Loucy (cell line): ENCODE results near the gene PLD5.
"Not testable (repeated sequence)": the region's sequence is repeated elsewhere in the genome, so short reads cannot be mapped to it uniquely, and the experiment has no call there.

Experiments used
- H2AFZ ChIP-seq: fragments of 200-600 bp; sonication (generic); 2 replicates; pipeline ENCODE4 v1.6.0; 2016; ENCODE audit warnings: antibody characterized with exemption, mild to moderate bottlenecking, low read length, moderate library complexity
- H3F3A ChIP-seq: fragments of 200-600 bp; 2 replicates; pipeline ENCODE4 v1.6.0; 2016; ENCODE audit warnings: antibody characterized with exemption, low read depth, mild to moderate bottlenecking
- H3K27me3 ChIP-seq: fragments of 200-600 bp; sonication (generic); 2 replicates; pipeline ENCODE4 v1.6.1; 2014; ENCODE audit warnings: low read length, mild to moderate bottlenecking; ENCODE audit not compliant: insufficient read depth, poor library complexity, severe bottlenecking
- H3K36me3 ChIP-seq: fragments of 200-600 bp; sonication (generic); 2 replicates; pipeline ENCODE4 v1.6.1; 2016; ENCODE audit warnings: low read length; ENCODE audit not compliant: insufficient read depth
- H3K4me1 ChIP-seq: fragments of 200-600 bp; sonication (generic); 2 replicates; pipeline ENCODE4 v1.5.1; 2014; ENCODE audit warnings: low read length, mild to moderate bottlenecking; ENCODE audit not compliant: insufficient read depth, poor library complexity, severe bottlenecking
- H3K4me2 ChIP-seq: fragments of 200-600 bp; sonication (generic); 2 replicates; pipeline ENCODE4 v1.6.0; 2014; ENCODE audit warnings: antibody characterized with exemption, low read length, low read depth, mild to moderate bottlenecking; ENCODE audit not compliant: poor library complexity, severe bottlenecking
- H3K4me3 ChIP-seq: fragments of 200-600 bp; sonication (generic); 2 replicates; pipeline ENCODE4 v1.5.1; 2014; ENCODE audit warnings: low read length, mild to moderate bottlenecking, mixed read lengths; ENCODE audit not compliant: poor library complexity, severe bottlenecking
- H3K79me2 ChIP-seq: fragments of 200-600 bp; sonication (generic); 2 replicates; pipeline ENCODE4 v1.6.1; 2014; ENCODE audit warnings: low read length; ENCODE audit not compliant: insufficient read depth
- H3K9ac ChIP-seq: fragments of 200-600 bp; sonication (generic); 2 replicates; pipeline ENCODE4 v1.6.0; 2014; ENCODE audit warnings: mild to moderate bottlenecking, low read depth, low read length, moderate library complexity; ENCODE audit not compliant: poor library complexity, severe bottlenecking
- H3K9me2 ChIP-seq: fragments of 200-600 bp; sonication (generic); replicated peaks from 2 replicates; pipeline ENCODE4 v1.6.1; 2016; ENCODE audit warnings: low read depth, low read length, mixed read lengths
- H3K9me3 ChIP-seq: fragments of 200-600 bp; sonication (generic); 2 replicates; pipeline ENCODE4 v1.6.1; 2014; ENCODE audit warnings: mild to moderate bottlenecking, antibody characterized with exemption, low read length, low read depth; ENCODE audit not compliant: insufficient read depth
- H4K20me1 ChIP-seq: fragments of 200-600 bp; sonication (generic); 2 replicates; pipeline ENCODE4 v1.6.0; 2014; ENCODE audit warnings: antibody characterized with exemption, low read length, mild to moderate bottlenecking; ENCODE audit not compliant: insufficient read depth, poor library complexity, severe bottlenecking
- EZH2phosphoT487 ChIP-seq: fragments of 200-600 bp; IDR thresholded peaks from 2 replicates; pipeline ENCODE4 v1.6.1; 2018; ENCODE audit warnings: antibody characterized with exemption, mild to moderate bottlenecking, moderate library complexity, borderline replicate concordance
- TF ChIP-seq, protein P1 (sequence below): fragments of 200-600 bp; sonication (generic); conservative IDR thresholded peaks from 2 replicates; pipeline ENCODE4 v1.5.1; 2014; ENCODE audit warnings: mild to moderate bottlenecking, antibody characterized with exemption, low read length

The PLD5 gene

GRCh38 chr1:242185731-242186130, 338.8 kb downstream of the PLD5 start:
- H4K20me1 ChIP-seq, result no peaks in the 10 kb centered on the region
- no peak for TF ChIP-seq EZH2phosphoT487

DNA sequence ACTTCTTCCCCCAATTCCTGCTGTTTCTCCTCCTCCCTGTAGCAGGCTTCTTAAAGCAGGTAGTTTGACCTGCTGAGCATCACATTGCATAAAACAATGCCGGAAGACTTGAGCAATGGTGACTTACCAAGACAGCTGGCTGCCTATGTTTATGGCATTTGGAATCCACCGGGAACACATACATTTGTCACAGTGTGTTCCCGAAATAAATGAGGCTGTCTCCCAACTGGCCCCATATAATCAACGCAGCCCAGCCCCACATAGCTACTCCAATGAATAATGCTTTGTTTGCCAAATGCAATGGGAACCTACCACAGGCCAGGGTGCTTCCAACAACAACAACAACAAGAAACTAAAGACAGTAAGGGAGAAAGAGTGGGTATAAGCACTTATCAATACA, 339.5 kb downstream of the PLD5 start:
- H3F3A ChIP-seq, result no peaks in the 10 kb centered on the region
- no peaks in the 10 kb centered on the region for H3K4me1 ChIP-seq
- H3K27me3 ChIP-seq, result no peaks in the 10 kb centered on the region
- H3K4me3 ChIP-seq, result no peak overlapping the region
- no peak overlapping the region for H3K9ac ChIP-seq
- no peak overlapping the region for H3K4me2 ChIP-seq
- no peaks in the 10 kb centered on the region for H3K79me2 ChIP-seq
- H3K9me3 ChIP-seq, result no peaks in the 10 kb centered on the region
- no peaks in the 10 kb centered on the region for H4K20me1 ChIP-seq
- TF ChIP-seq EZH2phosphoT487, result no peak
- TF ChIP-seq, protein P1, sequence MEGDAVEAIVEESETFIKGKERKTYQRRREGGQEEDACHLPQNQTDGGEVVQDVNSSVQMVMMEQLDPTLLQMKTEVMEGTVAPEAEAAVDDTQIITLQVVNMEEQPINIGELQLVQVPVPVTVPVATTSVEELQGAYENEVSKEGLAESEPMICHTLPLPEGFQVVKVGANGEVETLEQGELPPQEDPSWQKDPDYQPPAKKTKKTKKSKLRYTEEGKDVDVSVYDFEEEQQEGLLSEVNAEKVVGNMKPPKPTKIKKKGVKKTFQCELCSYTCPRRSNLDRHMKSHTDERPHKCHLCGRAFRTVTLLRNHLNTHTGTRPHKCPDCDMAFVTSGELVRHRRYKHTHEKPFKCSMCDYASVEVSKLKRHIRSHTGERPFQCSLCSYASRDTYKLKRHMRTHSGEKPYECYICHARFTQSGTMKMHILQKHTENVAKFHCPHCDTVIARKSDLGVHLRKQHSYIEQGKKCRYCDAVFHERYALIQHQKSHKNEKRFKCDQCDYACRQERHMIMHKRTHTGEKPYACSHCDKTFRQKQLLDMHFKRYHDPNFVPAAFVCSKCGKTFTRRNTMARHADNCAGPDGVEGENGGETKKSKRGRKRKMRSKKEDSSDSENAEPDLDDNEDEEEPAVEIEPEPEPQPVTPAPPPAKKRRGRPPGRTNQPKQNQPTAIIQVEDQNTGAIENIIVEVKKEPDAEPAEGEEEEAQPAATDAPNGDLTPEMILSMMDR, result no peak
- H3K9me2 ChIP-seq, result no peaks in the 10 kb centered on the region
- no peak overlapping the region for H2AFZ ChIP-seq
- H3K36me3 ChIP-seq, result no peaks in the 10 kb centered on the region

More at GRCh38 chr1:242185731-242186130, 338.8 kb downstream of the PLD5 start:
- no peaks in the 10 kb centered on the region for H3K36me3 ChIP-seq
- no peak overlapping the region for H3K4me2 ChIP-seq
- no peaks in the 10 kb centered on the region for H3K9me3 ChIP-seq
- no peak overlapping the region for H3K4me3 ChIP-seq
- H3K4me1 ChIP-seq, result no peaks in the 10 kb centered on the region
- H3K9ac ChIP-seq, result no peak overlapping the region
- H3K79me2 ChIP-seq, result no peaks in the 10 kb centered on the region
- no peak overlapping the region for H2AFZ ChIP-seq
- H3K9me2 ChIP-seq, result no peaks in the 10 kb centered on the region
- no peaks in the 10 kb centered on the region for H3K27me3 ChIP-seq
- no peaks in the 10 kb centered on the region for H3F3A ChIP-seq

GRCh38 chr1:242179767-242180166, 344.7 kb downstream of the PLD5 start:
- not testable (repeated sequence) for H3K9me2 ChIP-seq, H3F3A ChIP-seq, H3K79me2 ChIP-seq, H3K4me1 ChIP-seq, H3K4me3 ChIP-seq, H3K27me3 ChIP-seq, H4K20me1 ChIP-seq, H3K4me2 ChIP-seq, H3K9ac ChIP-seq, H2AFZ ChIP-seq, H3K36me3 ChIP-seq, H3K9me3 ChIP-seq

DNA sequence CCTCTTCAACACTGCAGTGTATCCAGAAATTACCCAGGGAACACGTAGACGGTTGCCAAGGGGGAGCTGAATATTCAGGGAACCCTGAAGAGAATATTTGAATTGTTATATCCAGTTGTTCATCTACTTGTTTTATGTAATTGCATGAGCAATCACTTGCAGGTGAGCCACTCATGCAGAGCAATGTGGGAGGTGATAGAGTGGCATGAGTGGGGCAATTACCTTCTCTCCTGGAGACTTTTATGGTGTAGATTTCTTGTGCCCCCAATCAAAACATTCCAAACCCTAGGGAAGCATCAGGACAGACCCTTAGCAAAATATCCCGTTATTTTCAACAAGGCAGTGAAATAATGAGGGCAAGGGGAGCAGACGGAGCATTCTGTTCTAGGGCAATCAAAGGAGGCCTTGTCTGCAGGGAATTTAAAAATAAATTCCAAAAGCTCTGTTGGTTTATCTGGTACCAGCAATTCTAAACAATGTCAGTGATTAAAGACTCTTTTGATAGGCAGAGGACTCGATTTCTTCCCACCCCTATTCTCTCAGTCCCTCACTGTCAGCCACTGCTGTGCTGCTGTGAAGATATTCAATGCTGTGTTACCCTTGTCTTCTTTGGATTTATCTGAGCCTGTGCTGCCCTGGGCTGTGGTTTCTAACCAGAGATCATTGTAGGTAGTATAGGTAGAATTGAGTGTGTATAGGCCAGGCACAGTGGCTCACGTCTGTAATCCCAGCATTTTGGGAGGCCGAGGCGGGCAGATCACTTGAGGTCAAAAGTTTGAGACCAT, 345.4 kb downstream of the PLD5 start:
- H3K4me2 ChIP-seq, result no peak overlapping the region
- H3K9ac ChIP-seq, result no peak overlapping the region
- H3K27me3 ChIP-seq, result no peaks in the 10 kb centered on the region
- no peak overlapping the region for H3K4me3 ChIP-seq
- no peaks in the 10 kb centered on the region for H3K9me2 ChIP-seq
- H3F3A ChIP-seq, result no peaks in the 10 kb centered on the region
- no peaks in the 10 kb centered on the region for H4K20me1 ChIP-seq
- H3K4me1 ChIP-seq, result no peaks in the 10 kb centered on the region
- H2AFZ ChIP-seq, result no peak overlapping the region
- TF ChIP-seq, protein P1, result no peak
- H3K9me3 ChIP-seq, result no peaks in the 10 kb centered on the region
- no peaks in the 10 kb centered on the region for H3K79me2 ChIP-seq
- no peaks in the 10 kb centered on the region for H3K36me3 ChIP-seq
